Measurements from ENCODE around the gene SLC25A1. TPM values are rescaled to one million over a fixed set of nuclear protein-coding genes. Genes with fewer than 3 reads are reported as not detected.

The SLC25A1 gene
- total RNA-seq (2022; extraction: Qiagen RNA extraction), result 43.2 to 58.4 TPM (median 57.5 TPM) in 5 replicates

GRCh38 chr22:19178657-19179496, at the start of gene SLC25A1:
TSS of gene SLC25A1 (minus strand) at chr22:19178736. CDS start at chr22:19178673, 63 bp downstream.

GRCh38 chr22:19149991-19150390, 28.5 kb downstream of the SLC25A1 start, which contains the start of gene GSC2:
TSS of gene GSC2 (minus strand) at chr22:19150292. CDS start at chr22:19150283, 9 bp downstream.

GRCh38 chr22:19130959-19131684, 47.4 kb downstream of the SLC25A1 start, which contains the start of gene TSSK2:
TSS of gene TSSK2 (plus strand) at chr22:19131308. CDS start at chr22:19131400, 92 bp downstream.

Other genes starting within 250 kb of the SLC25A1 start
- gene PRODH, start 242.4 kb downstream of the SLC25A1 start, total RNA-seq (2022; extraction: Qiagen RNA extraction), result 0.78 to 1.9 TPM (median 1.7 TPM) in 5 replicates
- 18.2 to 25.6 TPM (median 22.9 TPM) in 5 replicates for gene DGCR2, start 56.3 kb downstream of the SLC25A1 start, total RNA-seq (2022; extraction: Qiagen RNA extraction)
- not detected in 5 replicates for gene TSSK2, start 47.4 kb downstream of the SLC25A1 start, total RNA-seq (2022; extraction: Qiagen RNA extraction)
- 9.2 to 13.3 TPM (median 11.8 TPM) in 5 replicates for gene ESS2, start 34.1 kb downstream of the SLC25A1 start, total RNA-seq (2022; extraction: Qiagen RNA extraction)
- 0.09 to 0.12 TPM in 2 of 5 replicates, not detected in the others for gene GSC2, start 28.4 kb downstream of the SLC25A1 start, total RNA-seq (2022; extraction: Qiagen RNA extraction)
- 4.0 to 5.8 TPM (median 4.9 TPM) in 5 replicates for gene CLTCL1, start 113.0 kb upstream of the SLC25A1 start, total RNA-seq (2022; extraction: Qiagen RNA extraction)

All from A549 treated with dexamethasone at 1 μM for 4 hours (cell line).